ENCODE results near the gene RNASE13.
"Not testable (repeated sequence)": the region's sequence is repeated elsewhere in the genome, so short reads cannot be mapped to it uniquely, and the experiment has no call there.

Gene RNASE13

DNA sequence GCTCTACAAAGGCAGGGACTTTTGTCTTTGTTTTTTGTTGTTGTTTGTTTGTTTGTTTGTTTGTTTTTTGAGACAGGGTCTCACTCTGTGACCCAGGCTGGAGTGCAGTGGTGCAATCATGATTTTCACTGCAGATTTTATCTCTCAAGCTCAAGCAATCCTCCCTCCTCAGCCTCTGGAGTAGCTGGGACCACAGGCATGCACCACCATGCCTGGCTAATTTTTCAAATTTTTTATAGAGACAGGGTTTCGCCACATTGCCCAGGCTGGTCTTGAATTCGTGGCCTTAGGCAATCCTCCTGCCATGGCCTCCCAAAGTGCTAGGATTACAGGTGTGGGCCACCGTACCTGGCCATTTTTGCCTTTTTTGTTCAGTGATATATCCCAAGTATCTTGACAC lies 6.3 kb upstream of the RNASE13 start:
- DNase-seq = not testable (repeated sequence)

DNA sequence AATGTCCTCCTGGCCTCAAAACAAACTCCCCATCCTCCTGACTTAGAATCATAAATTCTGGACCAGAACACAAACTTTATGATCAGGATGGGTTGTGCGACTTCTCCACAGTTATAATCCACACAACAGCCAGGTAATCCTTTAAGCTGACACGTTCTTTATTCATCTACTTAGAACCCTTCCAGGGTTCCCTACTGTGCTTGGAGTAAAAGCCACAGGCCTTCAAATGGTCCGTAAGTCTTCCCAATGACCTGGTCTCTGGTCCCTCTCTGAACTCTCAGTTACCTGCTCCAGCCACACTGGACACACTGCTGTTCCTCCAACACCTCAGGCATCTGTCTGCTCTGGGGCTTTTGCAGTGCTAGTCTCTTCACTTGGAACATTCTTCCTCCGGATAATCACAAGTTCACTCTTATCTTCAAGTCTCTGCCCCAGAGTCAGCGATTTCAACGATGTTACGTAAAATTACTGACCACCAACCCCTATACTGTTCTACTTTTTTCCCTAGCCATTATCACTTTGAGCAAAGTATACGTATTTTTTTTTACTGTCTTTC lies 5.8 kb upstream of the RNASE13 start:
- DNase-seq = no peak

DNA sequence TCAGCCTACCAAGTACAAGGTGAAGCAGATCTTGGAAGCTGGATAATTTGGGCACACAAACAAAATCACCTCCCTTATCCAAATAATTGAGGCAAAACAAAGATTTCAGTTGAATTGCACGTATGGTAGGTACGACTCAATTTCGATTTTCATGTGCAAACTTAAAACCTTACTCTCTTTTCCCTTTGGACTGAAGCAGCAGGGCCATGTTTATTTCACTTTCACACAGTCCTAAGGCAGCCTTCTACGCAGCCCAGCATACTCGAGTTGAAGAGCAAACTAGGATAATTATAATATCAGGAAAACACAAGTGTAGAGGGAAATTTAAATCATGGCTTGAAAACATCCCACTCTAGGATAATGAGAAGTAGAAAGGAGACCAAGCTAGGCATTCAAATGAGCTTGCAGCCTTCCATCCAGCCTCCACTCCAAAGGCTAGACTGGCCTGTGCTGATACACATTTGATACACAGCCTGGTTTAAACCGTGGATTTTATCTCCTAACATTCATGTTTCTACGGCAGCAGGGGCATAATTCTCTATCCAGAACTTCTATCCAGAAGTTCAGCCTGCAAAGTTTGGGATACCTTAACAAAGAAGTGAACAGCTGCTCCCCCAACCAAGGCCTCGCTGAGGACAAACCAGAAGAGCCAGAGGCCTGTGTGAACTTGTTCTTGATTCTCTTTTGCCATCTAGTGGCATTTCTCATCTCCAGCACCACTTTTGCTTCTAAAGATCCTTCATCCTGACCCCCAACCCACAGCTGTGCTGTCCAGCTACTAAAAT lies 5.2 kb upstream of the RNASE13 start:
- peak; percentile 76 for DNase-seq

DNA sequence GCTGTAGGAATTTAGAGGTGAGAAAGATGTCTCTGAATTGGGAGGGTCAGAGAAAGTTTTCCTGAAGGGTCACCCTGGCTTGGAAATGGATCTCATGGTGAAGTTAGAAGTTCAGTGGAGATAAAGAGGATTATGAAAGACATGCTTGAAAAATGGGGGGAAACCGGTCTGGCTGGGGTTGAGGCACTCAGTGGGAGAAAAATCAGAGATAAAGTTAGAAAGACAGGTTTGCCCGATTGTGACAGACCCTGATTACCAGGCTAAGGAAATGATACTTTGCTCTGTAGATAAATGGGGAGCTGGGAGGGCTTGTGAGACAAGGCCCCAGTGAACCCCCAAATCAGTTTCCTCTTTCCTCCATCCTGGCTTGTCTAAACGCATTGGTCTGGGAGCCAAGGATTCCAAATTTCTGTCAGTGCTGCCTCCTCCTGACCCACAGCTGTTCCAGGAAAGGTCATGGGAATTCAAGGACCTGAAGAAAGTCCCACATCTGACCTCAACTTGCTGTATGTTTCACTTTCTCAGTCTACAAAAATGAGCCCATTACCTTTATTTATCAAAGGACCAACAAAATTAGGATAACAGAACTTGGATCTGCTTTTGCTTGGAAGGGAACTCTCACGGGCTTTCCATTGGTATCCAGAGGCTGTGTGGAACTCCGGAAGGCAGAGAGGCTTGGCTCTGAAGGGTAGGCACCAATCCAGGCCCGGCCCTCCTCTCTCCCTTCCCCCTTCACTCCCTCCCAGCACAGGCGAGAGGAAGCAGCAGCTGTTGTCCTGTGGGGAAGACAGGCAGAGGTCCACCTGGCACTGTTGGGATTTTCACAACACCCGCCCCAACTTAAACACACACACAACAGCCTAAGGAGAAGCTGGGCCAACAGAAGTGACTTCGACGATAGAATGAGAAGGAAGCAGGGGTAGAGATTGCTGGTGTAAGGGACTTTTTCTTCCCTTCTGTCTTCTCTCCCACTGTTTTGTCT lies 4.1 kb upstream of the RNASE13 start:
- DNase-seq = peak; percentile 82

DNA sequence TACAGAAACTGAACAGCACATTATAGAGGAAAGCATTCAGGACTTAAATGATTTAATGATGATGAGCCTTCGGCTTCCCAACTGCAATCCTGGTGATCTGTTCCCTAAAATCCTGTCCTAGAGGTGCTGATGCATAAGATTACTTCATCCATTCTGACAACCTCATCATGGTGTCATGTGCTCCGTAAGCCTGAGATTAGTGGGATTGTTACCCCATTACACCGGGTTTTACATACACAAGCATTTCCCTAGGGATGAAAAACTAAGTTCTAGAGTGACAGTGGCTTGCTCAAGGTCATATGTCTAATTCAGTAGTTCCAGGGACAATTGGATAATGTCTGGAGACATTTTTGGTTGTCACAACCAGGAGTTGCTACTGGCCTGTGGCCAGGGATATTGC lies 2.5 kb upstream of the RNASE13 start:
- DNase-seq = no peak

DNA sequence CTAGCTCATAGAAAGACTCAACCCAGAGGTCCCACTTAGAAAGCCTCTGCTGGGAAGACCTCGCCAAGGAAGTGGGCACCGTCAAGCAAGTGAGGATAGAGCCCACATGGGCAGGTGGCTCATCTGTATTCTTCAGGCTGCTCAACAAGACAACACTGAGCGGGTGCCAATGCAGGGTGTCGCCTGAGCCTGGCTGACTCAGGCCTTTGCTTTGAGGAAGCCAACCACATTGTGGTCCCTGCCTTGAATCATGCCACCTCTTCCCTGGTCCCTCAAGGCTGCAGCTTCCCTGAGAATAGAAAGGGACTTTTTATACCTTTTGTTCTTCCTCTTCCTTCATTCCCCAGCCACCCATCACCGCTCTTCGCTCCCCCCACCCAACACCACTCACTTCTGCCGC lies 2.1 kb upstream of the RNASE13 start:
- DNase-seq = no peak

DNA sequence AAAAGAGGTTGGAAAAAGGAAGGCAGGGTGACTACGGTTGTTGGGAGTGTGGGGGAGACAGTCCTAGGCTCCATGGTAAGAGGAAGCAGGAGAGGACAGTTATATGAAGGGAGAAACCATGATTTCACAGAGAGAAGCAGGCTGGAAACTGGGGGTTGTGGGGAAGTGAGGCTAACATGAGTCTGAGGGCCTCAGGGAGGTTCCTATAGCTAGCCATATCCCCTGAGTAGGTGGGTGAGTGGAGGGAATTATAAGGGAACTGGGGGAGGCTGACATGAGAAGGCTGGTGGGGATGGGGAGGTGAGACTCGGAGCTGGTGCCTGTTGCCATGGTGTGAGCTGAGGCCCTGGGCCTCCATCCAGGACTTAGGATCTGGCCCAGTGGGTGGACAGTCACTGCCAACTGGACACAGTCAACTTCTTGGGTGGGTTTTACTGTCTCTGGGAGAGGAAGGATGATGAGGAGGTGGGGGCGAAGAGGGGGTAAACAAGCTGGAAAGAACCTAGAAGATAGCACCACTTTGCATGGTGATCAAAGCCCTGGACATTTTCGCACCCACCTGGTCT lies 1.4 kb downstream of the RNASE13 start:
- DNase-seq = no peak

DNA sequence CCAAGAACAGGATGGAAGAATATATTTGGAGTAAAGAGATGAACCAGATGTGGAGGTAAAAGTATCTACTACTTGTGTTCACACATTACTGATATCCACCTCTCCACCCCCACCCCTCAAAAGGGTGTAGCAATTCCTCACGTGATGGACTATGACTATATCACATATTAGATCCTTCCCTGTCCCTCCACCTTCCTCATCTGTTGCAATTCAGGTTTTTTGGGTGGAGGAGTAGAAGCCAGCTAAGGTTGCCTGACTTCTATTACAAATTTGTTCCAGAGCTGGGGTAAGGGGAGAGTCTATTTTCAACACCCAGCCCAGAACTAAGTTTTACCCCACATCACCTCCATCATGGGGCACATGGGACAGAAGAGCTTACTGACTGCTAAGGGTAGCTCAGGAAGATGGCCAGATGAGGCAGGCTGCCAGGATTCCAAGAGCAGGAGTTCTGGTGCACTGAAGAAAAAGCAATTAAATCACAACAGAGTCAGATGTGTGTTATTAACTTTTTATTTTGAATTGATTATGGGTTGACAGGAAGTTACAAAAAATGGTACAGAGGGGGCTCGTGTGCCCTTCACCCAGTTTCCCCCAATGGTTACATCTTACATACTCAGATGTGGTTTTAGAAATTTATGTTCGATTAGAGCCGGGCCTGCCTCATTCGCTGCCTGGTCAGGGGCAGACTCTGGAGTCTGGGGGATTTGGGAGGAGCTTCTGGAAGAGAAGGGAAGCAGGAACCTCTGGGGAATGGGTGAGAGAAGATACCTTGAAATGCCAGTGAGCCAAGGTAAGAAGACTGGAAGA lies 2.1 kb downstream of the RNASE13 start:
- no peak for DNase-seq

DNA sequence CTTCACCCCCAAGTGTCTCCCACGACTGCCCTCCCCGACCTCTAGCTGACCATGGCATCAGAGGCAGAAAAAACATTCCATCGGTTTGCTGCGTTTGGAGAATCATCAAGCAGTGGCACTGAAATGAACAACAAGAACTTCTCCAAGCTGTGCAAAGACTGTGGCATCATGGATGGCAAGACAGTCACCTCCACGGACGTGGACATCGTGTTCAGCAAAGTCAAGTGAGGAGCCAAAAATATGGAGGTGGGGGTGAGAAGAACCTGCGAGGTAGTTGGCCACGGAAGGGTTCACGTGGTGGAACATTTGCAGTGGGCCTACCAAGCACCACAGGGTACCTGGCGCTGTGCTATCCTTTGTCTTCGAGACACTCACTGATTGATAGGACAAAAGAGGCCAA lies 4.1 kb downstream of the RNASE13 start:
- no peak for DNase-seq

DNA sequence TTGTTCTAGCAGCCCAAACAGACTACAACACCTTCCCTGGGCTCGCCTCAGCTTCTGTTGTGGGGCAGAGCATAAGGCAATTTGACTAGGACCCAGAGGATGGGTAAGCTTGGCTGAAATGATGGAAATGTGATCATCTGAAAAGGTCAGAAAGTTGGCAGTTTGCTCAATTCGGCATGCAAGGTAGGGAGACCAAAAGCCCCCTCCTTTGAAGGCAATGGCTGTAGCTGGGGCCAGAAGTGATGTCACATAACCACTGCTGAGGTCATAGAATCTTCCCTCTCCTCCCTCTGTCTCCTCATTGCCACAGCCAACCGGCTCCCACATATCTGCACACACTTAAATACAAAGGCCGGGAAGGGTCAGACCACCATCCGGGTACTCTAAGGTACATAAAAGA lies 4.7 kb downstream of the RNASE13 start, which contains the start of gene TPPP2:
TSS of gene TPPP2 (plus strand) at position 301 of the 400 bp plus-strand sequence. CDS start 365 bp downstream, outside the sequence.
- no peak for DNase-seq

DNA sequence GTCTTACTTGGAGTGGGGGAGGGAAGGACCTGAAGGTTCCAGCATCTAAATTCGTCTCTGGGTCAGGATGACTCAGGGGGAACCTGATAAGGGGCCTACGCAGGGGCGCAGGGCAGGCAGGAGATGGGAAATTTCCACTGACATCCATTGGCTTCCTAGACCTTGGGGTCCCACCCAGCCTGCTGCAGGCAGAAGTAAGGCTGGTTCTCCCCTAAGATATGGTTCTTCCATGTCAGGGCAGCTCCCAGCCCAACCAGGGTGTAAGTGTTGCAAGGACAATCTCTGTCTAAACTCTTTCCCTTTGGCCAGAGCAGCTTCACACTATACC lies 7.7 kb downstream of the RNASE13 start:
- no peak for DNase-seq

DNA sequence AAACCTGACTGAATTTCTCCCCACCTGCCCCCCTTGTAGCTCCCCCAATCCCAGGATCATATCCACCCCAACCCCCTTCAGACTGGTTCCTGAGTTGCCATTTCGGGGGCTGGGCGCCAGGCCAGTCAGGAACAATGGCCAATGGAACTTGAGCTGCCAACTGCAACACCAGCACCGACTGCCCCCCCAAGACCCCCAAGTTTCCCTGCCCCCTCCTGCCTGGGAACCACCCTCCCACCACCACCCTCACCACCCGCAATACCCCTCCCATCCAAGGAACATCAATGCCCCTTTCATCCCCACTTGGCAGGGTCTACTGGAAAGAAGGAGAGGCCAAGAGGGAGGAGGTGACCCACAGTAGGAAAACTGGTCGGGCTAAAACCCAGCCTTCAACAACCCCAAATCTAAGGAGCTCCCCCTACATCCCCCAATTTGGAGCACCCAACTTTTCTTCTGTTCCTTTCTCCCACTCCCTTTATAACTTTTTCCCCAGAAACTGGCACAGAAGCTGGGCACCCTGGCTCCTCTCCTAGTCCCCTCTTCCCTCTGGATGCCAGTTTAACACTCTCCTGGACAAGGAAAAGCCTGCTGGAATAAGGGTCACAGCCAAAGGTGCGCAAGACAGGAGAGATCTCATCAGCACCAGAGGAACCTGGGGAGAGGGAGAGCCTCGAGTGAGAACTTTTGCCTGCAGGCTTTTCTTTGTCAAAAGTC lies 8.2 kb downstream of the RNASE13 start:
- no peak for DNase-seq

DNA sequence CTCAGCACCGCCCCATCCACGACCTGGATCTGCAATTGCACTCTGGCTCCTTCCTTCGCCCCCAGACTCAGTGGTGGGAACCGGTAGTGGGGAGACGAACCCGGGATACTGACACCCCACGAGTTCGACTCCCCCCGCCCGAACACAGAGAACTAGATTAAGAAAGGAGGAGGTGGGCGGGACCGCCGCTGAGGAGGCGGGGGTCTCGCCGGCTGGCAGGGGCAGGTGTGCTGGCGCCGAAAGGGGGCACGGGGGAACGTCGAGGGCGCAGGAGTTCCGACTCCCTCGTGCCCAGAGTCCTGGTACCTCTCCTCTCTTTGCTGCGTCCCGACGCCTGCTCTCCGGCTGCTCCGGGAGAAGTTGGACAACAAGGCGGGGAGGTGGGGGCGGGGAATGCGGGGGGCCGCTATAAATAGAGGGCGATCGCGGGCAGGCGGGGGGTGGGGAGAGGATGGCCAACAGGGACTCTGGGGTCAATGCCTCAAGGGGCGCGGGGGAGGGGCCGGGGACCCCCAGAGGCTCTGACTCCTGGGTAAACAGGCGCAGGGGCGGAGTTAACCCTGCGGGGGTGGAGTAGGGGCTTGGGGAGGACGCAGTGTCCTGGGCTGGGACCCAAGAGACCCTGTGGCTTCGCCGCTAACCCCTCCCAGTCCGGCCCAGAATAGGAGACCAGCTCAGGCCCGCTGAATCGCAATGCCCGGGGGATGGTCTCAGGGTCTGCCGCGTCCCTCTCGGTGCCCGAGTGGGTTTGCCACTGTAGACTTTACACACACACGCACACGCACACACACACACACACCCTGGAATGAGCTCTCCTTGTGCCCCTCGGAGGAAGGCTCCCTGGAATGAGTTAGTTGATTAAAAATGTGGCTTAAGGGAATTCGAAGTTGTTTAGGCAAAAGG lies 9.0 kb downstream of the RNASE13 start:
- peak; percentile 61 for DNase-seq

DNA sequence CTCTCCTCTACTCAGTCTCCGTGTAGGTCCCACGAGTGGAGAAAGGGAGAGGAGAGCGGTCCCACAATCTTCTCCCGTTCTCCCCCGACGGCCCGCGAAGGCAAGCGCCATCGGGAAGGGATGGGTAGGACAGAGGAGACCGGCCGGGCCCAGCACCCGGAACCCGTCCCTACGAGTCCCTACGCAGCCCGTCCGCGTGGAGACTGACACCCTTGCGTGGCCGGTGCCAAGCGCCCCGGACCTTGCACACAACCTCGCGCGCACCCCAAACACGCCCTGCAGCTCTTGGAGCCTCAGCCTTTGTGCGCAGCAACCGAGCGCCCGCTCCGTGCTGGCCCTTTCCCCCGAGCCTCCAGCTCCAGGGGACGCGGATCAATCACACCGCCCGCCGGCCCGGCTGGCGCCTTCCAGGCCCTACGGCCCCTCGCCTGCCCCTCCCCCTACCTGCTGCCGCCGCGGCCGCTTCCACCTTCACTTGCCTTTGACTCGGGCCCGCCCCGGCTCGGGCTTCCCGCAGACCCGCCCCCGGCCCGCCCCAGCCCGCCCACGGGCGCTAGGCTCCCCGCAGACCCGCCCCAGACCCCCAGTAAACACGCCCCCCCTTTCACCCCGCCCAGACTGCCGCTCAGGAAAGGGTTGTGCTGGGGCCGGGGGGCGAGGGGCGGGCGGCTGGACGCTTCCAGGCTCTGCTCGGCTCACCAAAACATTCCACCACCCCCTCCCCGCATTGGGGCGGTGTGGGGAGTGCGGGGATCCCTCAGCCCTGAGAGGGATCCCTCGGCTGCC lies 9.8 kb downstream of the RNASE13 start, which contains the start of gene NDRG2:
TSS of gene NDRG2 (minus strand) at position 477 of the 786 bp plus-strand sequence. CDS start 1,746 bp downstream, outside the sequence.
- DNase-seq = peak; percentile 80

DNA sequence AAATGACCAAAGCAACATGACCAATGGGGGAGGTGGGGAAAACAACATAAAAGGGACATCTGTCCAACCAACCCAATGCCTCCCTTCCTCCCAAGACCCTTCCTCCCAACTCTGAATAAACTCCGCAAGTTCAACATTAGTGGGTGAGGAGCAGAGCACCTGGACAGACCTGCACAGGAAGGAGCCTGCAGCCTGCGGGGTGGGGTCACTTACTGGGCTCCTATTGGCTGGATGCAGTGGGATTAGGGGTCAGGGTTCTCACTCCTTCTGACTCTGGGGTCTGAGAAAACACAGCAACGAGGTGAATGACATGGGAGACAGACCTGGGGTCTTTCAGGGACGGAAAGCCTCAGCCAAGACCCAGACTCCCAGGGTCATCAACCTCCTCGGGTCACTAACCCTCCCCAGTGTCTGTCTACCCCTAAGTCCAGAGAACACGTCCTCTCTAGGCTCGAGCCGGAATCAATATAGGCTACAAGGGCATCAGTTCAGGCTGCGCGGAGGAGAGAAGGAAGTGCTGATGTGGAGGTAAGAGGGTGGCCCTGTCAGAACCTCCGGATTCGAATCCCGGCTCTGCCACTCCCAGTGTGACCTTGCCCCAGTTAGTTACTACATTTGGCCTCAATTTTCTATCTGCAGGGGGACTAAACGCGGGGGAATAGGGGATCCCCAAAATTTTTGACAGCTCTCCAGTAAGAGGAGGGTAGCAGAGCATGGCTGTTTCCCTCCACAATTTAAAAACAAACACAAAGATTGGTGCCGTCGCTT lies 10.6 kb downstream of the RNASE13 start:
- no peak for DNase-seq

DNA sequence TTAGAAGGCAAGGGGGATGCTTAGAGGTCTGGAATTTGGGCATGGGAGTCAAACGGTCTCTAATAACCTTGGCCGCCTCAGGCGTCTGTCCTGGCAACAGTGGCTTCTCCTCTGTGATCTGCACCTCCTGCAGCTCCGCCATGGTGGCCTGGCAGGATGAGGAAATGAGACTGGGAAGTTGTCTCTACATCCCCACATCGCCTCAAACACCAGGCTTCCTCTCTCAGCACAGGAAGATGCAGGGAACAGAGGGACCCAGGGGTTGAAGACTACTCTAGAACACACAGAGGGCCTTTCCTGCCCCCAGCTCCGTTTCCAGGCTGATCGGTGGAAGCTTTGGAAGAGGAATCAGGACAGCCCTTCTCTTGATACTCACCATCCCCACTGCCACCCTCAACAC lies 11.4 kb downstream of the RNASE13 start:
- no peak for DNase-seq

DNA sequence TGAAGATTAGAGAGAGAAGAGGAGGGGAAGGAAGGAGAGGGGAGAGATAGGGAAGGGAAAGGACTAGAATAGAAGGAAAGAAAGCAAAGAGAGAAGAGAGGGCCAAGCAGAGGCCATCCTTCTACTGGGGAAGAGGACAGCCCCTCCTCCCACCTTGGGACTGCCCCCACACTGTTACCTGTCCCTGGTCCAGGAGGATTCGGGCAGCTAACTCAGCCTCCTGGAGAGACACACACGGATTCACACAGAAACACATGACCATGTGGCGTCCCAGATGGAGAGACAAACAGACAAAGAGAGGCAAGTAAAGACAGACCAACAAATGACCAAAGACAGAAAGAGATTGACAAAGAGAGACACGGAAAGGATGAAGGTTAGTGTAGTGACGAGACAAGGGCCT lies 11.9 kb downstream of the RNASE13 start:
- DNase-seq = no peak

DNA sequence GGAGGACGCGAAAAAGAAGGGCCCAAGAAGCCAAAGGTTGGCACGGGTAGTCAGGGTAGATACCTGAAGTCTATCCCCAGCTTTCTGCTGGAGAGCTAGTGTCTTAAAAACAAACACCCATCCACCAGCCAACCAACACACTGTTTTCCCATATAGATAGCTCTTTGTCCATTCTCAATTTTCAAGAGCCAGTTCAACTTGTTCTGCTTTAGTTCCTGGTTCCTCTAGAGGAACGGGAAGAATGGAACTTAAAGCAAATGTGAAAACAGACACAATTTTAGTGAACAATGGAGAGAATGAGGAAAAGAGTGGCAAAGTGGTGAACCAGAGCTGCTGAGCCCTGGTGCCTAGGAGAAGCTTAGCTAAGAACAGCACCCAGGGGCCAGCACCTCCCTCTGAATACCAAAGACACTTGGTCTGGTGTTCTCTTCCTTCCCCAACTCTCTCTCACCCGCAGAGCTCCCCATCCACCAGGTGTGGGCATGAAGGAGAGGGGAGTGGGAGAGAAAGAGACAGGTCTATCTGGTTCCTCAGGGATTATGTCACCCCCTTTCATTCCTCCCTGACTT lies 13.5 kb downstream of the RNASE13 start:
- no peak for DNase-seq
